K562 (cell line): Measurements from ENCODE around the gene MIF. TPM values are rescaled to one million over a fixed set of nuclear protein-coding genes. Genes with fewer than 3 reads are reported as not detected.

ENCODE experiments used
- ARID4B ChIP-seq: sonication (generic); formaldehyde crosslinking; IDR thresholded peaks from 2 replicates; pipeline ENCODE4 v1.8.0; 2022; ENCODE audit warnings: mild to moderate bottlenecking, missing genetic modification reagents
- HDGF ChIP-seq: fragments of 450-650 bp; IDR thresholded peaks from 2 replicates; pipeline ENCODE4 v1.6.1; 2016
- HMGN3 ChIP-seq: IDR thresholded peaks from 2 replicates; pipeline ENCODE4 v1.6.1; 2011; ENCODE audit warnings: borderline replicate concordance, low read depth, mild to moderate bottlenecking, mixed read lengths, low read length; ENCODE audit not compliant: insufficient read length; ENCODE audit errors: extremely low read depth
- PKNOX1 ChIP-seq: fragments of 450-650 bp; IDR thresholded peaks from 2 replicates; pipeline ENCODE4 v1.6.1; 2016
- RAD21 ChIP-seq, 2 experiments: fragments of 250-450 bp in 1 of 2; fragments of 450-650 bp in 1 of 2; sonication (Bioruptor Pico) in 1 of 2; formaldehyde crosslinking in 1 of 2; IDR thresholded peaks in 1 of 2; conservative IDR thresholded peaks in 1 of 2; 2 replicates each; pipeline versions ENCODE4 v1.4.0 to v1.8.0; 2020 to 2022; ENCODE audit warnings: mild to moderate bottlenecking in 2 of 2, moderate library complexity in 1 of 2
- RFX1 ChIP-seq: fragments of 450-650 bp; IDR thresholded peaks from 2 replicates; pipeline ENCODE4 v1.6.1; 2016; ENCODE audit warnings: mild to moderate bottlenecking, moderate library complexity
- SMC3 ChIP-seq: conservative IDR thresholded peaks from 2 replicates; pipeline ENCODE4 v1.6.1; 2011; ENCODE audit warnings: low read depth, low read length, improper control_type of control experiment; ENCODE audit not compliant: insufficient read depth
- U2AF2 ChIP-seq: fragments of 200-400 bp; formaldehyde crosslinking; optimal IDR thresholded peaks from 2 replicates; pipeline ENCODE3; 2017; ENCODE audit warnings: low read depth, mild to moderate bottlenecking, low read length
- ZBTB11 ChIP-seq, 3 experiments: fragments of 200-800 bp in 1 of 3; fragments of 250-450 bp in 1 of 3; fragments of 450-650 bp in 1 of 3; sonication (Bioruptor Pico) in 1 of 3; sonication (Bioruptor generic) in 1 of 3; formaldehyde crosslinking in 1 of 3; IDR thresholded peaks; 2 replicates each; pipeline versions ENCODE4 v1.6.1 to v1.8.0; 2016 to 2022; ENCODE audit warnings: mild to moderate bottlenecking in 2 of 3, missing genetic modification characterization in 2 of 3, missing compliant biosample characterization in 1 of 3, moderate library complexity in 1 of 3
- ZBTB34 ChIP-seq: fragments of 250-450 bp; sonication (Bioruptor Pico); IDR thresholded peaks from 2 replicates; pipeline ENCODE4 v1.8.0; 2021; ENCODE audit warnings: mild to moderate bottlenecking, moderate library complexity
- ZFP1 ChIP-seq: fragments of 450-650 bp; formaldehyde crosslinking; IDR thresholded peaks from 2 replicates; pipeline ENCODE4 v1.4.0; 2020; ENCODE audit warnings: mild to moderate bottlenecking, mixed read lengths
- ZNF436 ChIP-seq: fragments of 250-450, 450-650 bp; sonication (Bioruptor Pico); formaldehyde crosslinking; IDR thresholded peaks from 2 replicates; pipeline ENCODE4 v1.7.0; 2020; ENCODE audit warnings: mild to moderate bottlenecking
- ZNF449 ChIP-seq: fragments of 250-450 bp; sonication (Bioruptor Pico); IDR thresholded peaks from 2 replicates; pipeline ENCODE4 v1.8.0; 2022; ENCODE audit warnings: moderate library complexity, mild to moderate bottlenecking, inconsistent platforms
- ZZZ3 ChIP-seq: fragments of 450-650 bp; IDR thresholded peaks from 2 replicates; pipeline ENCODE4 v1.6.1; 2016; ENCODE audit warnings: antibody characterized with exemption, mild to moderate bottlenecking, moderate library complexity
- polyA plus RNA-seq, 8 experiments: library from polyadenylated mRNA; depleted of rRNA in 4 of 8; stranded (reverse) in 5 of 8; unstranded in 3 of 8; fragments of >200 nt; fragmentation: Nextera tagmentation in 2 of 8; fragmentation: Illumina TruSeq in 1 of 8; extraction: Ambion mirVana in 2 of 8; extraction: Trizol in 1 of 8; gene quantifications; 2 replicates each; pipeline versions ENCODE4 v1.2.1 to v1.2.3, GENCODE V29; 2011 to 2014; ENCODE audit warnings: inconsistent platforms in 1 of 8, missing spikeins in 1 of 8
- total RNA-seq, 7 experiments: library from RNA; depleted of rRNA in 6 of 7; stranded (reverse); fragments of >200 nt in 6 of 7; fragmentation: Illumina TruSeq in 2 of 7; extraction: Trizol in 2 of 7; gene quantifications; 2 replicates each; pipeline versions ENCODE4 v1.2.1 to v1.2.3, GENCODE V29; 2011 to 2021; ENCODE audit warnings: low replicate concordance in 1 of 7

The MIF gene
- total and polyA plus RNA-seq, 9 of the 15 experiments (the other 6 are each of a cell fraction or from before 2014, with no cell fraction given), result 7.4 to 666 (median 193) TPM

- TF ChIP-seq RAD21 (CRISPR knock-in tag; conservative IDR thresholded peaks at IDR 0.05 in 1 of 2, IDR thresholded peaks at IDR 0.05 in 1 of 2), result peak; percentile 8 to 39; a peak in 2 of 4 replicates
- TF ChIP-seq ZFP1 (CRISPR knock-in tag), result no peak
- no peak for TF ChIP-seq ZNF449 (CRISPR knock-in tag)
- 0 out of 2 replicates have a peak, but pooled peaks have one; percentile 29 for TF ChIP-seq SMC3
- TF ChIP-seq ZNF436 (CRISPR knock-in tag), result no peak
- no peak for TF ChIP-seq ZZZ3
- peak; percentile 81 for TF ChIP-seq RFX1
- TF ChIP-seq PKNOX1, result no peak
- peak; percentile 48 for TF ChIP-seq ARID4B
- TF ChIP-seq HDGF, result no peak
- no peak for TF ChIP-seq ZBTB34 (CRISPR knock-in tag)
- no peak for TF ChIP-seq U2AF2
- TF ChIP-seq HMGN3, result peak; percentile 68
- peak in 1 of 3 experiments; percentile 80; a peak in 2 of 6 replicates for TF ChIP-seq ZBTB11 (CRISPR knock-in tag; IDR thresholded peaks at IDR 0.05)
Measured at GRCh38 chr22:23893945-23894709, at the start of gene MIF (continued).
